Fibroblast of skin of back (primary cell): ENCODE results near the gene GPAM. TPM values are rescaled to one million over a fixed set of nuclear protein-coding genes. Genes with fewer than 3 reads are reported as not detected.
"Not testable (repeated sequence)": the region's sequence is repeated elsewhere in the genome, so short reads cannot be mapped to it uniquely, and the experiment has no call there.

Source experiments
- DNase-seq: peaks from one replicate; pipeline ENCODE4 v3.0.0-alpha.2; 2013
- polyA plus RNA-seq, 2 experiments: library from polyadenylated mRNA; unstranded; fragments of 120-200 nt; gene quantifications; one replicate each; pipeline ENCODE4 v1.2.1, GENCODE V29; 2013; ENCODE audit not compliant: insufficient read length in 2 of 2

The GPAM gene
- polyA plus RNA-seq (2013, experiment 1 of 2; ENCODE audit: insufficient read length): 7.2 TPM
- polyA plus RNA-seq (2013, experiment 2 of 2; ENCODE audit: insufficient read length): 6.0 TPM

- peak; percentile 89 for DNase-seq
Observed at GRCh38 chr10:112183329-112184051, at the start of gene GPAM. GPAM (minus strand) TSS chr10:112183765; CDS start chr10:112181784, 1,981 bp downstream.

GRCh38 chr10:112232670-112233069, 49.1 kb upstream of the GPAM start:
- no peak for DNase-seq

GRCh38 chr10:112231602-112232400, 48.2 kb upstream of the GPAM start:
- DNase-seq: no peak

GRCh38 chr10:112230325-112230988, 46.9 kb upstream of the GPAM start:
- peak; percentile 65 for DNase-seq

- no peak for DNase-seq
Observed at GRCh38 chr10:112229901-112230300, 46.3 kb upstream of the GPAM start.

GRCh38 chr10:112229096-112229495, 45.5 kb upstream of the GPAM start:
- DNase-seq: peak; percentile 50

GRCh38 chr10:112228366-112229088, 45.0 kb upstream of the GPAM start:
- DNase-seq: not testable (repeated sequence)

- DNase-seq: peak; percentile 50
Observed at GRCh38 chr10:112227331-112227987, 43.9 kb upstream of the GPAM start.

- no peak for DNase-seq
Observed at GRCh38 chr10:112226439-112227248, 43.1 kb upstream of the GPAM start.

GRCh38 chr10:112225771-112226438, 42.3 kb upstream of the GPAM start:
- DNase-seq: no peak

- no peak for DNase-seq
Observed at GRCh38 chr10:112224933-112225529, 41.5 kb upstream of the GPAM start.

- DNase-seq: no peak
Observed at GRCh38 chr10:112223725-112224124, 40.2 kb upstream of the GPAM start.

GRCh38 chr10:112222799-112223198, 39.2 kb upstream of the GPAM start:
- no peak for DNase-seq

- DNase-seq: peak; percentile 63
Observed at GRCh38 chr10:112221545-112221944, 38.0 kb upstream of the GPAM start.

- DNase-seq: no peak
Observed at GRCh38 chr10:112218960-112219359, 35.4 kb upstream of the GPAM start.

- no peak for DNase-seq
Observed at GRCh38 chr10:112218036-112218390, 34.4 kb upstream of the GPAM start.

GRCh38 chr10:112217386-112218035, 33.9 kb upstream of the GPAM start:
- DNase-seq: no peak

GRCh38 chr10:112216966-112217365, 33.4 kb upstream of the GPAM start:
- DNase-seq: no peak

- no peak for DNase-seq
Observed at GRCh38 chr10:112216151-112216550, 32.6 kb upstream of the GPAM start.
